GM12875 (cell line): ENCODE data around the gene GPR148.

ENCODE experiments used
- H3K4me3 ChIP-seq: one replicate; pipeline ENCODE4 v1.5.1; 2011; ENCODE audit warnings: low read depth, low read length, control low read depth
- CTCF ChIP-seq: IDR thresholded peaks from 2 replicates; pipeline ENCODE4 v1.5.1; 2011; ENCODE audit warnings: low read depth, mild to moderate bottlenecking, control low read depth, inconsistent platforms, low read length, moderate library complexity, borderline replicate concordance; ENCODE audit not compliant: insufficient read depth

The GPR148 gene

DNA sequence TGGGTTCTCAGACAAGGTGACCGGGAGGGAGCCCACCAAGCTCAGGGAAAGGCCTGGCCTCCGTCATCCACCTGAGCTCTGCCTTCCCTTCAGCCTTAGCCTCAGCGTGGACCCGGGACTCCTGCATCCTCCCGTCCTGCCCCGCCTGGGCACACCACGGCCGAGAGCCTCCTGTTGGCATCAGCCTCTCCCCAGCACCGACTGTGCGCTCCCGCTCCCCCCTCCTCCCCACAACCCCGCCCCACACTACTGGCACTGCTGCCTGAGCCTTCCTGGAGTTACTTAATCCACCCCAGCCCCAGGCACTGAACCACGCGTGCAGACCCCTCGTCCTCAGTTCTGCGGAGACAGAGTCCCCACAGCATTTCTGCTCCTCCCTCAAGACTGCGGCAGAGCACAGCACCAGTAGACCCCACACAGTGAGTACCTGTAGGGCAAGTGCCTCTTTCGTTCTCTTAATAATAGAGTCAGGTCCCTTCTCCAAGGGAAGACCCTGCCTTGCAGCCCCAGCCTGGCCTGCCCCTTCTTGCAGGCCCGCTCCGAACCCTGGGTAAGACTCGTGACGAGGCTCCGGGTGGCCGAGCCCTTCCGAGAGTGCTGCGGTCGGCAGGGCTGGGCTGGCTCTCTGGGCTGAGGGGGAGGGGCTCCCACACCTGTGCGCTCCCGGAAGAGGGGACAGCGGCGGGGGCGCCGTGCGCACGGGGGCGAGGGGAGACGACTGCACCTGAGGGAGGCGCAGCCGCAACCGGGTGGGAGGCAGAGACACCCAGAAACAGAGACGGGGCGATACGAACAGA, 26.6 kb downstream of the GPR148 start, which contains the start of gene AMER3:
Gene AMER3, plus strand, starts transcription at position 285 of the 797 bp plus-strand sequence. CDS start 6,533 bp downstream, outside the sequence.
- TF ChIP-seq CTCF: no peak
- no peak within 1 kb of the TSS for H3K4me3 ChIP-seq

DNA sequence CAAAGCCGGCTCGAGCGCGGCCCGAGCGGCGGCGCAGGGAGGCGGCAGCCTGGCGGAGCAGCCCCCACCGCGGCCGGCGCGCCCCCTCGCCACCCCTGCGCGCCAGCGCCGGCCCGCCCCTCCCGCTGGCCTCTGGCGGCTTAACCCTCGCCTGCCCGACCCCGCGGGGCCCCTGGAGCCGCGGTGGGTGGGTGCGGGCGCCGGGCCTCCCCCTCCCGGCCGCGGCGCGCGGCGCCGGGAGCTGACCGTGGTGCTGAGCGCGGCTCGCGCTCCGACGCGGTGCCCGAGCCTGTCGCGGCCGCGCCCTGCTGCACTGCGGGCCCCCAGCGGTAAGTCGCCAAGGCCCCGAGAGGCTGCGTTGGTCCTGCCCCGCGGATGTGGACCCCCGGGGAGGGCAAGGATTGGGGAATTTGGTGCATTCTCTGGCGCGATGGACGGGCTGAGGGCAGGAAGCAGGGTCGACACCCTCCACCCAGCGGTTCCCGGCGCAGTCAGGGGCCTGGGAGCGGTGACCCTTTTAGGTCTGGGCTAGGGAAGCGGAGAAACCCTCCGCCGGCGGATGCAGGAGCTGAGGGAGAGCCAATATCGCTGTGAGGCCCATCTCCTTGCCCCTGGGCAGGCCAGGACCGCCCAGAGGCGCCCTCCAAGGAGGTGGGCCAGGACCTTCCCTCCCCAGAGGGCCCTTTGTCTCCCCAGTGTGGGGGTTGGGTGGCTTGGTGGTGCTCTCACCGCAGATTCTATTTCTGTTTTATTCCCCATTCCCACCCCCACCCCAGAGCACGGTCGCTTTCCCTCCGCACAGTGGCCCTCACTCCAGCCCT, 27.4 kb downstream of the GPR148 start:
- no peak for TF ChIP-seq CTCF
- no peak overlapping the region for H3K4me3 ChIP-seq

- no peak overlapping the region for H3K4me3 ChIP-seq
- TF ChIP-seq CTCF: no peak
Observed at GRCh38 chr2:130756874-130757668, 28.2 kb downstream of the GPR148 start.

- no peak for TF ChIP-seq CTCF
- no peak overlapping the region for H3K4me3 ChIP-seq
Observed at GRCh38 chr2:130759906-130760753, 31.3 kb downstream of the GPR148 start.

GRCh38 chr2:130760754-130761751, 32.2 kb downstream of the GPR148 start:
- no peak overlapping the region for H3K4me3 ChIP-seq
- no peak for TF ChIP-seq CTCF
